GM21515 (cell line): ENCODE data around the gene NOS1.

Experiments
- ATAC-seq: cut with Tn5 transposase; IDR thresholded peaks from one replicate; pipeline ENCODE4 v1.9.1; 2021; ENCODE audit not compliant: unreplicated experiment

Gene NOS1

GRCh38 chr12:117331691-117332090, 29.7 kb downstream of the NOS1 start:
- no peak for ATAC-seq

- ATAC-seq: no peak
Measured at GRCh38 chr12:117330441-117331113, 30.8 kb downstream of the NOS1 start.

DNA sequence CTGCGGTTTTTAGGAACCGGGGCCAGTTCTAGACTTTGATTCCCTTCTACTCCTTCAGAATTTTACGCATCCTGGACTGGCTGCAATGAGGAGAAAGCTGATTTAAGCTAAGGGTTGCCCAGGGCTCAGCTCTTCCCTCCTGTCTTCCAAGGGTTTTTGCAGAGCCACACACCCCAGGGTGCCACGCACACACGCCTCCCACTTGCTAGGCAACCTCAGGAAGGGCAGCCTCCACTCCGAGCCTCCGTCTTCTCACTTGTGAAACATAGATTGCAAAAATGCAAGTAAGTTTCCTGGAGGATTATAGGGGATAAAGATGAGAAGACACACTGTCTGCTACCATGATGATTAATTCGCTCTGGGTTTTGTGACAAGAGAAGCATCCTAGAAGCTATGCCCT, 31.7 kb downstream of the NOS1 start:
- no peak for ATAC-seq

DNA sequence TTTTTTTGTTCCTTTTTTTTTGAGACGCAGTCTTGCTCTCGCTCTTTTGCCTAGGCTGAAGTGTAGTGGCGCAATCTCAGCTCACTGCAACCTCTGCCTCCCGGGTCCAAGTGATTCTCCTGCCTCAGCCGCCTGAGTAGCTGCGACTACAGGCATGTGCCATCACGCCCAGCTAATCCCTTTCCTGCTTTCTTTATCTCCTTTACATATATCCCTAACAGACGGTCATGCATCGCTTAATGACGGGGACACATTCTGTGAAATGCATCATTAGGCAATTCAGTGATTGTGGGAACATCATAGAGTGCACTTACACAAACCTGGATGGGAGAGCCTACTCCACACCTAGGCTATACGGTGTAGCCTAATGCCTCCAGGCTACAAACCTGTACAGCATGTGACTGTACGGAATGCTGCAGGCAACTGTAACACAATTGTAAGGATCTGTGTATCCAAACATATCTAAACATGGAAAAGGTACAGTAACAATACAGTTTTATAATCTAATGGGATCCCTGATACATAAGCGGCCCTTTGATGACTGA, 32.8 kb downstream of the NOS1 start:
- ATAC-seq: no peak

- no peak for ATAC-seq
Measured at GRCh38 chr12:117322428-117322827, 39.0 kb downstream of the NOS1 start.

DNA sequence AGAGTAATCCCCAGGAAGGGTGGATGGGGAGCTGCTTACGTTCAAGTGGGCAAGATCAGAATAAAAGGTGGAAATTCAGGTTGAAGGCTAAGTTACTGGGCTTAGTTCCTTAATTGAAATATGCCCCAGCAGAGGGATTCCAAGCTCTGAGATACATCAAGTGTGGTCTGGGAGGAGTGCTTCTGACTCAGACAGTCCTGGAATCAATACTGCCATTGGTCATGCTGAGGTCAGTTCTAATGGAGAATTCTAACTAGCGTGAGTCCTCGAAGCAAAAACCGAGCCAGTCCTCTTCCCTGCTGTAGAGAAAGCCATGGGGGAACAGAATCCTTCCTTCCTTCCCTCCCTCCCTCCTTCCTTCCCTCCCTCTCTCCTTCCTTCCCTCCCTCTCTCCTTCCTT, 39.9 kb downstream of the NOS1 start:
- no peak for ATAC-seq

DNA sequence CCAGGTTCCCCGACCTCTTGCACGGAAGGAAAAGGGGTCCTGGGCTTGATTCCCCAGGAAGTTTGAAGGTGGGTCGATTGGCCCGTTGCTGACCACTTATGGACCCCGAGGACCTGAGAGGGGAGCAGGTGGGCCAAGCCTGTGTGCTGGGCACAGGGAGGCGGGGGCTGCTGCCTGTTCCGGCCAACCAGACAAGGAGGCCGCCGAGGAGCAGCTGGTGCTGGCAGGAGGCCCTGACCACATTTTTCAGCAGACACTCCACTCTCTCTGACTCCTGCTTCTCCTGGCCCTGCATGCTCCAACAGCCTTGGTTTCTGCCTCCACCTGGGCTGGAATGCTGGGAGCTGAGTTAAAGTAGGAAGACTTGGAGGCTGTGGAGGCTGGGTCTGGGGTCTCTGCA, 42.8 kb downstream of the NOS1 start:
- ATAC-seq: no peak

- no peak for ATAC-seq
Measured at GRCh38 chr12:117316336-117316735, 45.1 kb downstream of the NOS1 start.

- ATAC-seq: no peak
Measured at GRCh38 chr12:117313926-117314325, 47.5 kb downstream of the NOS1 start.

DNA sequence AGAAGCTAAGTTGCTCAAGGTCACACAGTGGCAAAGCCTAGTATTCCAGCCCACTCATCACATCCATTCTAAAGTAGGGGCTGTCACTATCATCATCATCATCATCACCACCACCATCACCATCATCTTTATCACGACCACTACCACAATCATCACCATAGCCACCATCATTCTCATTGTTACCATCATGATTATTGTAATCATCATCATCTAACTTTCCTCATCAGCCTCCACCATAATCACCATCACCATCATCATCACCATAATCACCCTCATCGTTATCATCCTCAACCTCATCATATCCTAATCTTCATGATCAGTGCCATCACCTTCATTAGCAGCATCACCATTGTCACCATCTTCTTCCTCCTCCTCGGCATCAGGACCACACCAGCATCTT, 48.7 kb downstream of the NOS1 start:
- no peak for ATAC-seq

DNA sequence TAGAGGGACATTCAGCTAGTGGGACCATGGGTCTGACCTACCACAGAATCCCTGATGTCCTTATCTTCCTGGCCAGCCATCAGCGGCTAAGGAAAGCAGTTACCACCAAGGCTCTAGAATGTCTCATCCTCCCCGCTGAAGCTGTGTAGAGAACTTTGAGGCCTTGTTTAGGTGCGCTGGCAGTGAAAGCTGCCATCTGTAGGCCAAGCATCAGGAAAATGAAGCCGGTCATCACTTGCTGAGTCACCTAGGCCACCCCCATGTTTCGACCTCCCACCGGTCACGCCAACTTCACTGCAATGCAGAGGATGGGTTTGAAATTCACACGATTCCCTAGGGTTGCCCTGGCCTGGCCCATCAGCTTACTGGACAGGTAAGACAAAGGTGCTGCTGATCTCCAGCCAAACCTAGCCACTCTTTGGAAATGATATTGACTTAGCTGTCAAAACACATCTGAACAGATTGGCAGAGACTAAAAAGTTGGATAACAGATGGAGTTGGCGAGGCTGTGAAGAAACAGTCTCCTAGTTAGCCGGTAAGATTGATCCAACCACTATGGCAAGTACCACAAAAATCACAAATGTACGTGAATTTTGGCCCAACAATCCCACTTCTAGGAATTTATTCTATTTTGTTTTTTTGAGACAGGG, 52.0 kb downstream of the NOS1 start:
- ATAC-seq: no peak

DNA sequence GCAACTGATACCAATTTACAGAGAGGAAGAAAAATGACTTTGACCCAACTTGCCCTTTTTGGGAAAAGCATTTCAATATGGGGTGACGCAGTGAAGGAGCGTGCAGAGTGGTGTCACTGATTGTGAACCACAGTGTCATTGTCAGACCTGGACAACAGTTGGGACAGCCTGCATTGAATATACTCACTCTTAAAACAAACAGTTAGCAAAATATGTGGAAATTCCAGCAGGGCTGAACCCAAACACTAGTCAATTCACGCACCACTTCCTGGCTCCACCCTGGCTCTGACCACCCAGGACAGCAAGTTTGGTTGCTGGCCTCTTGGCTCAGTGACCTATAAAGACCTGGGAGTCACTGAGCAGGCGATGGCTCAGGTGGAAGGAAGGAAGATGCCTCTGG, 61.3 kb downstream of the NOS1 start:
- ATAC-seq: no peak

GRCh38 chr12:117298648-117299225, 62.7 kb downstream of the NOS1 start:
- ATAC-seq: no peak

DNA sequence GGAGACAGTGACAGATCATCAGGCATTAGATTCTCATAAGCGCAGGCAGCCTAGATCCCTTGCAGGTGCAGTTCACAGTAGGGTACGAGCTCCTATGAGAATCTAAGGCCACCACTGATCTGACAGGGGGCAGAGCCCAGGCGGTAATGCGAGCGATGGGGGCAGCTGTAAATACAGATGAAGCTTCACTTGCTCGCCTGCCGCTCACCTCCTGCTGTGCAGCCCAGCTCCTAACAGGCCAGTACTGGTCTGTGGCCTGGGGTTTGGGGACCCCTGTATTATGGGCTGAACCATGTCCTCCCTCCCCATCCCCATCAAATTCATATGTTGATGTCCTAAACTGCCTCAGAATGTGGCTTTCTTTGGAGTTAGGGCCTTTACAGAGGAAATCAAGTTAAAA, 63.2 kb downstream of the NOS1 start:
- ATAC-seq: no peak

DNA sequence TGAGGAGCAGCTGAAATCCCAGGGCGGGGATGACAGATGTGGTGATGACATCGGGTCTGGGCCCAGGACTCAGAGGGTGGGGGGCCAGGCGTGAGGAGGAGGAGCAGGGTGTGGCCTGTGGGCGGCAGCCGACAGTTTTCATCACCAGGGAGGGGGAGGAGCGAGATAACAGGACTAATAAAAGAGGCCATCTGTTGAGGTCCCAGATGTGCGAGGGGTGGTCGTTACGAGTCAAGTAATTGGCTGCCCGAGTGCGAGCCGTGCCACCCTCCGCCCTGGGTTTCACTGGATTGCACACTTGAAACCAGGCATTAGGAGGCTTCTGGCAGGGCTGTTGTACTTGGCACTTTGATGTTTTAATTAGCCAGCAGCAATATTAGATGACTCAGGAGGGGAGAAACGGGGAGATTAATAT, 67.2 kb downstream of the NOS1 start:
- ATAC-seq: no peak

DNA sequence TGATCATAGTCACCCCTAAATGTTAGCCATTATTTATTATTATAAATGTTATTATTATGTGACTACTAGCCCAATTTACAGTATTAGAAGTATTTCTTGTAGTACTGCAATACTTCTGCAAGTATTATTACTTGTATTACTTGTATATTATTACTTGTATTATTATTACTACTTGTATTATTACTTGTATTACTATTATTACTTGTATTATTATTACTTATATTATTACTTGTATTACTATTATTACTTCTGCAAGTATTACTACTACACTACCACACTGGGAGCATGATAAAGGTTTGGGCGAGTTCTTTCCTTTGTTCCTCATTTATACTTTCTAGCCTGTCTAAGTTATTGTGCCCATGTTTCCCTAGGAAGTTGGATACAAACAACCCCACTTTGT, 67.9 kb downstream of the NOS1 start:
- ATAC-seq: no peak

GRCh38 chr12:117292688-117293087, 68.7 kb downstream of the NOS1 start:
- ATAC-seq: no peak

- no peak for ATAC-seq
Measured at GRCh38 chr12:117284140-117284539, 77.3 kb downstream of the NOS1 start.

GRCh38 chr12:117282490-117282889, 78.9 kb downstream of the NOS1 start:
- no peak for ATAC-seq

- ATAC-seq: no peak
Measured at GRCh38 chr12:117280019-117280680, 81.3 kb downstream of the NOS1 start.

DNA sequence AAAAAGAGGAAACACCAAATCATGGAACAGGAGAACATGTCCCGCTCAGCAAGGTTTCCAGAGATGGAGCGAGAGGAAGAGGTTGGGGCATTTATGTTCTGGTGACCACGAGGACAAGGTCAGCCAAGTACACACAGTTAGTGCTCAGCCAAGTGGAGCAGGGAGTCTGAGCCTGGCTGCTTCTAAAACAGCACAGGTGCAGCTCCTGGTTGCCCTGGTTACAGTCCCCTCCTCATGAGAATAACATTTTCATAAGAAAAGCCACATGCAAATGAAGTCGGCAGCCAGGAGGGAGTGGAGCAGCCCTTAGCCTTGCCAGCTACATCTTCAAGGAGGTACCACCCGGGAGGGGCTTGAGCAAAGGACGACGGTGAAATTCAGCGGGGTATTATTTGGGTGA, 81.8 kb downstream of the NOS1 start:
- ATAC-seq: no peak

DNA sequence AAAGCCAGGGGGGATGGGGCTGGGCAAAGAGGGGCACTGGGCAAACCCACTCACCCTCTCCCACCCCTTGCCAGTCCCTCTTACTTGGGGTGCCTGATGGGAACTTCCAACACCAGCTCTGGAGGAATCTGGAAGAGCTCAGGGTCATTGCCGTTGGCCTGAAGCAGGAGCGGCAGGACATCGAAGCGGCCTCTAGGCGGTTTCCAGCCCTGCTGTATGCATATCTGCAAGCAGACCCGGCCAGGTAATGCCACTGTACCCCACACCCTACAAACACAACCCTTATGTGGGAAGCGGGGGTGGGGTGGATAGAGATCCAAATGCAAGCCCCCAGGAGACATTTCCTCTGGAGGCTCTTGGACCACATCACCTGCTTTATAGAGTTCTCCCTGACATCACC, 83.6 kb downstream of the NOS1 start:
- ATAC-seq: no peak
